Muscle layer of duodenum (tissue), 2 donors: ENCODE measurements around the gene ABCC1.
"Not testable (repeated sequence)": the region's sequence is repeated elsewhere in the genome, so short reads cannot be mapped to it uniquely, and the experiment has no call there.

Experiments used
- H3K27ac ChIP-seq: one replicate; pipeline ENCODE4 v1.7.0; 2013; ENCODE audit warnings: mild to moderate bottlenecking, low read length
- H3K27me3 ChIP-seq: one replicate; pipeline ENCODE4 v1.7.0; 2013; ENCODE audit warnings: low read depth, mild to moderate bottlenecking, control low read depth, low read length
- H3K36me3 ChIP-seq, 2 donors: one replicate each; pipeline ENCODE4 v1.7.0; 2013; ENCODE audit warnings: low read length in 2 of 2, control low read depth in 1 of 2, mild to moderate bottlenecking in 1 of 2; ENCODE audit not compliant: insufficient read depth in 2 of 2, control insufficient read depth in 1 of 2
- H3K4me1 ChIP-seq, 2 donors: one replicate each; pipeline ENCODE4 v1.7.0; 2013; ENCODE audit warnings: low read length in 2 of 2, mild to moderate bottlenecking in 2 of 2, control low read depth in 1 of 2, moderate library complexity in 1 of 2; ENCODE audit not compliant: insufficient read depth in 2 of 2, control insufficient read depth in 1 of 2
- H3K4me3 ChIP-seq, 2 donors: one replicate each; pipeline ENCODE4 v1.7.0; 2013; ENCODE audit warnings: low read length in 2 of 2, low read depth in 1 of 2, mild to moderate bottlenecking in 1 of 2
- H3K9me3 ChIP-seq, 2 donors: one replicate each; pipeline ENCODE4 v1.7.0; 2013; ENCODE audit warnings: low read length in 2 of 2, control low read depth in 1 of 2, mild to moderate bottlenecking in 1 of 2; ENCODE audit not compliant: control insufficient read depth in 1 of 2
- donor health status: healthy.

The ABCC1 gene

GRCh38 chr16:15948532-15949209 is 745 bp upstream of the ABCC1 start:
- Histone ChIP-seq H3K27ac (peak overlapping the region; percentile 42), H3K27me3 (no peaks in the 10 kb centered on the region), H3K4me1 (peaks cover 3 to 34% of the 10 kb centered on the region in 2 donors), H3K4me3 (peak overlapping the region; percentile 59 to 64), H3K36me3 (no peaks in the 10 kb centered on the region), H3K9me3 (no peaks in the 10 kb centered on the region)

GRCh38 chr16:15950161-15950854 is 892 bp downstream of the ABCC1 start:
- Histone ChIP-seq H3K4me1 (peaks cover 3 to 44% of the 10 kb centered on the region in 2 donors), H3K27ac (peak overlapping the region; percentile 87), H3K27me3 (no peaks in the 10 kb centered on the region), H3K9me3 (no peaks in the 10 kb centered on the region), H3K4me3 (peak overlapping the region; percentile 82 to 83), H3K36me3 (no peaks in the 10 kb centered on the region)

GRCh38 chr16:15950869-15951268 is 1.5 kb downstream of the ABCC1 start:
- Histone ChIP-seq H3K4me1 (peaks cover 3 to 44% of the 10 kb centered on the region in 2 donors), H3K4me3 (peak overlapping the region; percentile 82 to 83), H3K27me3 (no peaks in the 10 kb centered on the region), H3K9me3 (no peaks in the 10 kb centered on the region), H3K27ac (peak overlapping the region; percentile 87), H3K36me3 (no peaks in the 10 kb centered on the region)

- Histone ChIP-seq H3K4me1 (peaks cover 3 to 44% of the 10 kb centered on the region in 2 donors), H3K27me3 (no peaks in the 10 kb centered on the region), H3K4me3 (no peak overlapping the region), H3K27ac (peak overlapping the region; percentile 56), H3K36me3 (no peaks in the 10 kb centered on the region), H3K9me3 (no peaks in the 10 kb centered on the region)
Measured at GRCh38 chr16:15951852-15952251, 2.4 kb downstream of the ABCC1 start.

GRCh38 chr16:15952265-15952711 is 2.9 kb downstream of the ABCC1 start:
- Histone ChIP-seq H3K4me3 (no peak overlapping the region), H3K36me3 (no peaks in the 10 kb centered on the region)

GRCh38 chr16:15953477-15953876 is 4.1 kb downstream of the ABCC1 start:
- no peaks in the 10 kb centered on the region for H3K27me3 ChIP-seq
- peaks cover 3 to 44% of the 10 kb centered on the region in 2 donors for H3K4me1 ChIP-seq
- no peaks in the 10 kb centered on the region for H3K9me3 ChIP-seq
- H3K4me3 ChIP-seq, result no peak overlapping the region
- H3K36me3 ChIP-seq, result no peaks in the 10 kb centered on the region
- no peak overlapping the region for H3K27ac ChIP-seq

More at GRCh38 chr16:15952265-15952711, 2.9 kb downstream of the ABCC1 start:
- Histone ChIP-seq H3K9me3 (no peaks in the 10 kb centered on the region), H3K27me3 (no peaks in the 10 kb centered on the region), H3K4me1 (peaks cover 3 to 44% of the 10 kb centered on the region in 2 donors), H3K27ac (peak overlapping the region; percentile 56)

GRCh38 chr16:15953929-15954813 is 4.8 kb downstream of the ABCC1 start:
- H3K36me3 ChIP-seq, result no peaks in the 10 kb centered on the region
- H3K4me3 ChIP-seq, result no peak overlapping the region
- H3K27me3 ChIP-seq, result no peaks in the 10 kb centered on the region
- H3K4me1 ChIP-seq, result peaks cover 3 to 42% of the 10 kb centered on the region in 2 donors
- no peak overlapping the region for H3K27ac ChIP-seq
- no peaks in the 10 kb centered on the region for H3K9me3 ChIP-seq

GRCh38 chr16:15954814-15955151 is 5.4 kb downstream of the ABCC1 start:
- no peaks in the 10 kb centered on the region for H3K27me3 ChIP-seq
- no peaks in the 10 kb centered on the region for H3K36me3 ChIP-seq
- H3K4me1 ChIP-seq, result peaks cover 3 to 41% of the 10 kb centered on the region in 2 donors
- H3K4me3 ChIP-seq, result no peak overlapping the region
- no peak overlapping the region for H3K27ac ChIP-seq
- no peaks in the 10 kb centered on the region for H3K9me3 ChIP-seq

- Histone ChIP-seq H3K27me3 (no peaks in the 10 kb centered on the region), H3K9me3 (no peaks in the 10 kb centered on the region), H3K27ac (no peak overlapping the region), H3K36me3 (no peaks in the 10 kb centered on the region), H3K4me3 (no peak overlapping the region), H3K4me1 (peaks cover 3 to 40% of the 10 kb centered on the region in 2 donors)
Measured at GRCh38 chr16:15955425-15955824, 6.0 kb downstream of the ABCC1 start.

GRCh38 chr16:15956106-15956505 is 6.7 kb downstream of the ABCC1 start:
- not testable (repeated sequence) for H3K36me3 ChIP-seq, H3K27me3 ChIP-seq, H3K4me3 ChIP-seq, H3K27ac ChIP-seq, H3K9me3 ChIP-seq
- peaks cover 3 to 40% of the 10 kb centered on the region in 2 donors for H3K4me1 ChIP-seq

- Histone ChIP-seq H3K4me1 (peaks cover 0 to 30% of the 10 kb centered on the region in 2 donors), H3K27me3 (no peaks in the 10 kb centered on the region), H3K36me3 (no peaks in the 10 kb centered on the region), H3K4me3 (no peak overlapping the region), H3K9me3 (no peaks in the 10 kb centered on the region), H3K27ac (no peak overlapping the region)
Measured at GRCh38 chr16:15958703-15959348, 9.4 kb downstream of the ABCC1 start.
